Activated CD8-positive, alpha-beta T cell treated with anti-CD3 and anti-CD28 coated beads, Interleukin-2, amount 10 ng/mL, durations not matched to agents 7 days and 5 days (primary cell): ENCODE data around the gene RNF220. TPM values are rescaled to one million over a fixed set of nuclear protein-coding genes. Genes with fewer than 3 reads are reported as not detected.

Source experiments
- ATAC-seq: fragments of 150-1000 bp; cut with Tn5 transposase; one replicate; pipeline ENCODE4 v1.10.0; 2021; ENCODE audit warnings: moderate library complexity
- CTCF ChIA-PET: fragments of 350-600 bp; sonication (Branson Sonifier 250); formaldehyde crosslinking; loops from one replicate; lab custom pipeline; 2021; ENCODE audit warnings: antibody characterized with exemption; lab: Charles Lee
- POLR2A ChIA-PET: fragments of 350-600 bp; sonication (Branson Sonifier 250); formaldehyde crosslinking; loops from one replicate; lab custom pipeline; 2021; ENCODE audit warnings: antibody characterized with exemption; lab: Charles Lee
- DNase-seq: peaks from one replicate; pipeline ENCODE4 v3.0.0-alpha.2; 2020
- H3K27ac Mint-ChIP-seq: one replicate; pipeline ENCODE4 v1.8.0; 2021; ENCODE audit warnings: mild to moderate bottlenecking, mixed read lengths
- H3K27me3 Mint-ChIP-seq: one replicate; pipeline ENCODE4 v1.8.0; 2021; ENCODE audit warnings: low read depth, mixed read lengths
- H3K36me3 Mint-ChIP-seq: one replicate; pipeline ENCODE4 v1.8.0; 2021; ENCODE audit warnings: low read depth, mixed read lengths
- H3K4me1 Mint-ChIP-seq: one replicate; pipeline ENCODE4 v1.8.0; 2021; ENCODE audit warnings: low read depth, mixed read lengths
- H3K4me3 Mint-ChIP-seq: one replicate; pipeline ENCODE4 v1.8.0; 2021; ENCODE audit warnings: mild to moderate bottlenecking, mixed read lengths
- H3K9me3 Mint-ChIP-seq: one replicate; pipeline ENCODE4 v1.8.0; 2022; ENCODE audit warnings: mixed read lengths; ENCODE audit not compliant: insufficient read depth
- total RNA-seq, 2 experiments: library from RNA; stranded (reverse); gene quantifications; one replicate each; pipeline ENCODE4 v1.2.3, GENCODE V29; 2021

The RNF220 gene
- 10 to 100 TPM; 79.5 to 87.2 TPM for total RNA-seq

- H3K36me3 Mint-ChIP-seq = no peaks in the 10 kb centered on the region
- DNase-seq = peak; percentile 50
- peak; percentile 47 for ATAC-seq
- H3K4me1 Mint-ChIP-seq = peaks cover 34% of the 10 kb centered on the region
- peak within 1 kb of the TSS; percentile 77 for H3K4me3 Mint-ChIP-seq
- peaks cover 71% of the 10 kb centered on the region for H3K27me3 Mint-ChIP-seq
- CTCF ChIA-PET = no interaction called here
- POLR2A ChIA-PET = no interaction called here
- H3K27ac Mint-ChIP-seq = no peak within 1 kb of the TSS
- no peaks in the 10 kb centered on the region for H3K9me3 Mint-ChIP-seq
Observed at GRCh38 chr1:44405031-44405797, at the start of gene RNF220. RNF220 (plus strand) TSS chr1:44405255.

- CTCF ChIA-PET = interaction anchor here (0.9 to 1.6 kb wide), 3 partner anchors 10 to 297 kb away, joined by 4 read pairs; no protein-coding TSS in a partner anchor
- POLR2A ChIA-PET = no interaction called here
- Mint-ChIP-seq H3K27me3 (no peaks in the 10 kb centered on the region), H3K4me3 (peak overlapping the region; percentile 85), H3K36me3 (no peaks in the 10 kb centered on the region), H3K27ac (peak overlapping the region; percentile 87), H3K9me3 (no peaks in the 10 kb centered on the region), H3K4me1 (peaks cover 29% of the 10 kb centered on the region)
- DNase-seq (no peak), ATAC-seq (no peak)
Observed at GRCh38 chr1:44355582-44356305, 49.3 kb upstream of the RNF220 start.

GRCh38 chr1:44357710-44358109 lies 47.3 kb upstream of the RNF220 start:
- no peak overlapping the region for H3K4me3 Mint-ChIP-seq
- ChIA-PET POLR2A (interaction anchor here (0.6 kb wide), 1 partner anchor 294 kb away, joined by 3 read pairs; no protein-coding TSS in a partner anchor), CTCF (interaction anchor here (1.0 to 1.5 kb wide), 2 partner anchors 20 to 21 kb away, joined by 3 to 5 read pairs; no protein-coding TSS in a partner anchor)
- peaks cover 27% of the 10 kb centered on the region for H3K4me1 Mint-ChIP-seq
- H3K9me3 Mint-ChIP-seq = no peaks in the 10 kb centered on the region
- no peaks in the 10 kb centered on the region for H3K36me3 Mint-ChIP-seq
- ATAC-seq (no peak), DNase-seq (no peak)
- no peak overlapping the region for H3K27ac Mint-ChIP-seq
- no peaks in the 10 kb centered on the region for H3K27me3 Mint-ChIP-seq

GRCh38 chr1:44359234-44359935 lies 45.7 kb upstream of the RNF220 start:
- Mint-ChIP-seq H3K4me1 (peaks cover 10% of the 10 kb centered on the region), H3K27me3 (no peaks in the 10 kb centered on the region), H3K9me3 (no peaks in the 10 kb centered on the region), H3K36me3 (no peaks in the 10 kb centered on the region), H3K4me3 (no peak overlapping the region), H3K27ac (no peak overlapping the region)
- POLR2A ChIA-PET = no interaction called here
- ATAC-seq (no peak), DNase-seq (no peak)
- CTCF ChIA-PET = interaction anchor here (1.1 kb wide), 1 partner anchor 19 kb away, joined by 3 read pairs; no protein-coding TSS in a partner anchor

GRCh38 chr1:44361478-44361877 lies 43.6 kb upstream of the RNF220 start:
- no peak for DNase-seq
- no peak for ATAC-seq
- Mint-ChIP-seq H3K4me1 (no peaks in the 10 kb centered on the region), H3K27ac (no peak overlapping the region), H3K36me3 (no peaks in the 10 kb centered on the region), H3K9me3 (no peaks in the 10 kb centered on the region), H3K27me3 (no peaks in the 10 kb centered on the region), H3K4me3 (no peak overlapping the region)
- CTCF ChIA-PET = interaction anchor here (1.3 to 2.1 kb wide), 2 partner anchors 17 to 144 kb away, joined by 3 to 5 read pairs; no protein-coding TSS in a partner anchor
- POLR2A ChIA-PET = no interaction called here

GRCh38 chr1:44366371-44366975 lies 38.6 kb upstream of the RNF220 start:
- Mint-ChIP-seq H3K4me3 (no peak overlapping the region), H3K27ac (no peak overlapping the region), H3K4me1 (no peaks in the 10 kb centered on the region), H3K27me3 (peaks cover 6% of the 10 kb centered on the region), H3K9me3 (no peaks in the 10 kb centered on the region), H3K36me3 (no peaks in the 10 kb centered on the region)
- no peak for DNase-seq
- no peak for ATAC-seq
- POLR2A ChIA-PET = no interaction called here
- CTCF ChIA-PET = no interaction called here

GRCh38 chr1:44367944-44368343 lies 37.1 kb upstream of the RNF220 start:
- H3K4me1 Mint-ChIP-seq = no peaks in the 10 kb centered on the region
- H3K27ac Mint-ChIP-seq = no peak overlapping the region
- DNase-seq = no peak
- ATAC-seq = no peak
- peaks cover 6% of the 10 kb centered on the region for H3K27me3 Mint-ChIP-seq
- H3K4me3 Mint-ChIP-seq = no peak overlapping the region
- H3K9me3 Mint-ChIP-seq = no peaks in the 10 kb centered on the region
- no peaks in the 10 kb centered on the region for H3K36me3 Mint-ChIP-seq
- CTCF ChIA-PET = no interaction called here
- POLR2A ChIA-PET = no interaction called here

- POLR2A ChIA-PET = no interaction called here
- Mint-ChIP-seq H3K4me1 (no peaks in the 10 kb centered on the region), H3K27me3 (peaks cover 6% of the 10 kb centered on the region), H3K36me3 (no peaks in the 10 kb centered on the region), H3K4me3 (no peak overlapping the region), H3K9me3 (no peaks in the 10 kb centered on the region), H3K27ac (no peak overlapping the region)
- DNase-seq (no peak), ATAC-seq (no peak)
- CTCF ChIA-PET = no interaction called here
Observed at GRCh38 chr1:44368471-44369151, 36.4 kb upstream of the RNF220 start.

- Mint-ChIP-seq H3K4me3 (no peak overlapping the region), H3K9me3 (no peaks in the 10 kb centered on the region), H3K27me3 (peaks cover 6% of the 10 kb centered on the region), H3K27ac (no peak overlapping the region), H3K36me3 (no peaks in the 10 kb centered on the region), H3K4me1 (no peaks in the 10 kb centered on the region)
- ATAC-seq = no peak
- CTCF ChIA-PET = no interaction called here
- POLR2A ChIA-PET = no interaction called here
- DNase-seq = no peak
Observed at GRCh38 chr1:44371206-44371605, 33.8 kb upstream of the RNF220 start.

GRCh38 chr1:44375547-44375946 lies 29.5 kb upstream of the RNF220 start:
- Mint-ChIP-seq H3K36me3 (no peaks in the 10 kb centered on the region), H3K9me3 (no peaks in the 10 kb centered on the region), H3K27ac (no peak overlapping the region), H3K4me3 (no peak overlapping the region), H3K4me1 (no peaks in the 10 kb centered on the region), H3K27me3 (peaks cover 3% of the 10 kb centered on the region)
- no peak for ATAC-seq
- CTCF ChIA-PET = no interaction called here
- DNase-seq = no peak
- POLR2A ChIA-PET = interaction anchor here (0.6 kb wide), 1 partner anchor 205 kb away, joined by 3 read pairs; no protein-coding TSS in a partner anchor
